Upper lobe of right lung (tissue), 1 donor: ENCODE results near the gene SPTSSB. TPM values are rescaled to one million over a fixed set of nuclear protein-coding genes. Genes with fewer than 3 reads are reported as not detected.

ENCODE experiments used
- ATAC-seq: fragments of 200-7000 bp; cut with Tn5 transposase; one replicate; pipeline ENCODE4 v1.9.1; 2020; ENCODE audit warnings: mild to moderate bottlenecking, moderate library complexity
- DNase-seq: peaks from one replicate; pipeline ENCODE4 v3.0.0-alpha.2; 2020
- H3K27ac ChIP-seq: fragments of 200-600 bp; one replicate; pipeline ENCODE4 v1.8.0; 2022
- H3K27me3 ChIP-seq: fragments of 200-600 bp; one replicate; pipeline ENCODE4 v1.8.0; 2022; ENCODE audit warnings: mild to moderate bottlenecking
- H3K36me3 ChIP-seq: fragments of 200-600 bp; one replicate; pipeline ENCODE4 v1.8.0; 2022
- H3K4me1 ChIP-seq: fragments of 200-600 bp; one replicate; pipeline ENCODE4 v1.8.0; 2022
- H3K4me3 ChIP-seq: fragments of 200-600 bp; one replicate; pipeline ENCODE4 v1.8.0; 2022; ENCODE audit warnings: mild to moderate bottlenecking
- H3K9me3 ChIP-seq: fragments of 200-600 bp; one replicate; pipeline ENCODE4 v1.8.0; 2022
- intact Hi-C: fragments of 100-400 bp; cut with DNase I; formaldehyde crosslinking; loops from one replicate; pipeline ENCODE4 v1.11.0; 2022
- total RNA-seq: library from RNA; stranded (reverse); fragmentation: NEBNext Ultra II Directional; extraction: Animal tissue kit (Norgen Biotek cat#: 25700); gene quantifications from one replicate; pipeline ENCODE4 v1.2.1, GENCODE V29; 2021
- TF ChIP-seq, protein P1 (sequence below): fragments of 200-600 bp; IDR thresholded peaks from one replicate; pipeline ENCODE4 v1.8.0; 2022; ENCODE audit warnings: antibody characterized with exemption
- donor health status: DM: no; HTN: yes; CAD: no; lungs with severe emphysema.

The SPTSSB gene
- total RNA-seq, 1 donor from 2014 or later = not detected

DNA sequence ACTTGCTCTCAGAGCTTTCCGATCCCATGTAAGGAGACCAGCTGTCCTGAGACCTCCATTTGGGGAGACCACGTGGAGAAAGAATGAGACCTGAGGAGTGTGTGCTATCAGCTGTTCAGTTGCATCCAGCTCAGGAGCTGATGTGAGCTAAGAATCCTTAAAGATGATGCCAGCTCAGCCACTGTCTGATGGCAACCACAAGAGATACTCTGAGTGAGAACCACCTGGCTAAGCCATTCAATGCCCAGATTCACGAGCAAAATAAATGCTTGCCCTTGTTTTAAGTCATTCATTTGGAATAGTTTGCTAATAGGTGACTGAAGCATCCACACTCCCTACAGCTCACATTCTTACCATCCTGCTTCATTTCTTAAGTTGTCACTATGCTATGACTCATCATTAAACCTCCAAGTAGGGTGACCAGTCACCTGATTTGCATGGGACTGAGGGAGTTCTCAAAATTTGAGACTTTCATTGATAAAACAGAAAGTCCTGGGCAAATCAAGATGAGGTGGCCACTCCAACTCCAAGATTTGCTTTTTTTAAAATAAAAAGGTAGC, 56.4 kb downstream of the SPTSSB start:
- intact Hi-C loops = no loop called here
- Histone ChIP-seq H3K36me3 (no peaks in the 10 kb centered on the region), H3K4me1 (no peaks in the 10 kb centered on the region), H3K9me3 (no peaks in the 10 kb centered on the region), H3K4me3 (no peak overlapping the region), H3K27me3 (no peaks in the 10 kb centered on the region), H3K27ac (no peak overlapping the region)
- DNase-seq (no peak), ATAC-seq (peak; percentile 42)
- TF ChIP-seq, protein P1, sequence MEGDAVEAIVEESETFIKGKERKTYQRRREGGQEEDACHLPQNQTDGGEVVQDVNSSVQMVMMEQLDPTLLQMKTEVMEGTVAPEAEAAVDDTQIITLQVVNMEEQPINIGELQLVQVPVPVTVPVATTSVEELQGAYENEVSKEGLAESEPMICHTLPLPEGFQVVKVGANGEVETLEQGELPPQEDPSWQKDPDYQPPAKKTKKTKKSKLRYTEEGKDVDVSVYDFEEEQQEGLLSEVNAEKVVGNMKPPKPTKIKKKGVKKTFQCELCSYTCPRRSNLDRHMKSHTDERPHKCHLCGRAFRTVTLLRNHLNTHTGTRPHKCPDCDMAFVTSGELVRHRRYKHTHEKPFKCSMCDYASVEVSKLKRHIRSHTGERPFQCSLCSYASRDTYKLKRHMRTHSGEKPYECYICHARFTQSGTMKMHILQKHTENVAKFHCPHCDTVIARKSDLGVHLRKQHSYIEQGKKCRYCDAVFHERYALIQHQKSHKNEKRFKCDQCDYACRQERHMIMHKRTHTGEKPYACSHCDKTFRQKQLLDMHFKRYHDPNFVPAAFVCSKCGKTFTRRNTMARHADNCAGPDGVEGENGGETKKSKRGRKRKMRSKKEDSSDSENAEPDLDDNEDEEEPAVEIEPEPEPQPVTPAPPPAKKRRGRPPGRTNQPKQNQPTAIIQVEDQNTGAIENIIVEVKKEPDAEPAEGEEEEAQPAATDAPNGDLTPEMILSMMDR = no peak

- Histone ChIP-seq H3K4me3 (no peak overlapping the region), H3K27ac (no peak overlapping the region), H3K36me3 (no peaks in the 10 kb centered on the region), H3K27me3 (no peaks in the 10 kb centered on the region), H3K9me3 (peaks cover 7% of the 10 kb centered on the region), H3K4me1 (no peaks in the 10 kb centered on the region)
- intact Hi-C loops = no loop called here
- ATAC-seq (peak; percentile 40), DNase-seq (no peak)
- TF ChIP-seq, protein P1 = no peak
Measured at GRCh38 chr3:161310649-161311423, 60.5 kb downstream of the SPTSSB start.

DNA sequence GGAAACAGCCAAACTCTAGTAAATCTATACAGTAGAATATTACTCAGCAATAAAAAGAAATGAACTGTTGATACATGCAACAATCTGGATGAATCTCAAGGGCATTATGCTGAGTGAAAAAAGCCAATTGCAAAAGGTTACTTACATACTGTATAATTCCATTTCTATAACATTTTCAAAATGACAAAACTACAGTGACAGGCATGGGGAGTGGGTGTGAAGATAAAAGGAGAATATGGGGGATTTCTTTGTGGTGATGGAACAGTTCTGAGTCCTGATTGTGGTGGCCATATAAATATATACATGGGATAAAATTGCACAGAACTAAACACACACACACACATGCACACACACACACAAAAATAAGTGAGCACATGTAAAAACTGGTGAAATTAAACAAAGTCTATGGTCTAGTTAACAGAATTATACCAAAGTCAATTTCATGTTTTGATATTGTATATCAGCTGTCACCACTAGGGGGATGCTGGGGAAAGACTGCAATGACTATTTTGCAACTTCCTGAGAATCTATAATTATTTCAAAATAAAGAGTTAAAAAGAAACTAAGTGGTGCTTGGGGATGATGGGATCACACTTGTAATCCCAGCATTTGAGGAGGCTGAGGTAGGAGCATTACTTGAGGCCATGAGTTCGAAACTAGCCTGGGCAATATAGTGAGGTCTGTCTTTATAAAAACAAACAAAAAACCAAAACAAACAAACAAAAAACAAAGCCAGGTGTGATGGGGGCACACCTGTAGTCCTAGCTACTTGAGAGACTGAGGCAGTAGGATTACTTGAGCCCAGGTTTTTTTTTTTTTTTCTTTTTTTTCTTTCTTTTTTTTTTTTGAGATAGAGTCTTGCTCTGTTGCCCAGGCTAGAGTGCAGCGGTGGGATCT, 66.0 kb downstream of the SPTSSB start:
- Histone ChIP-seq H3K36me3 (no peaks in the 10 kb centered on the region), H3K4me3 (no peak overlapping the region), H3K9me3 (peaks cover 7% of the 10 kb centered on the region), H3K4me1 (no peaks in the 10 kb centered on the region), H3K27me3 (no peaks in the 10 kb centered on the region), H3K27ac (no peak overlapping the region)
- ATAC-seq (peak; percentile 49), DNase-seq (no peak)
- intact Hi-C loops = no loop called here
- TF ChIP-seq, protein P1 = peak; percentile 61

DNA sequence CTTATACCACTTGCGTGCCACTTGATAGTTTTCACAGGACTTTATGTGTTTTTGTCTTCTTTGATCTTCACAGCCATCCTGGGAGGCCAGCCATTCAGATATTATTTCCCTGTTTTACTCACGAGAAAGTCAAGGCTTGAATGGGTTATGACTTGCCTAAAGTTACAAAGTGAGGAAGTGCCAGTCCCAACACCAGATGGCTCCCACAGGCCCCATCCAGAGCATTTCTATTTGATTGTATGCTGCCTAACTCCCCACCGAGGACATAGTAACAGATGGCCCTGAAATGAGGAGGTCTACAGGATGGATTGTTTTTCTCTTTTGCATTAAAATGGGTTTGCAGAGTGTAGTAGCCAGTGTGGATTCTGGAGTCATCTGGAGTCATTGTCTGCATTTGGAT, 74.5 kb downstream of the SPTSSB start:
- Histone ChIP-seq H3K4me3 (no peak overlapping the region), H3K4me1 (no peaks in the 10 kb centered on the region), H3K36me3 (no peaks in the 10 kb centered on the region), H3K27me3 (no peaks in the 10 kb centered on the region), H3K27ac (no peak overlapping the region), H3K9me3 (peaks cover 4% of the 10 kb centered on the region)
- TF ChIP-seq, protein P1 = no peak
- DNase-seq (no peak), ATAC-seq (no peak)
- intact Hi-C loops = no loop called here

- intact Hi-C loops = no loop called here
- TF ChIP-seq, protein P1 = no peak
- Histone ChIP-seq H3K4me1 (no peaks in the 10 kb centered on the region), H3K36me3 (no peaks in the 10 kb centered on the region), H3K27ac (no peak overlapping the region), H3K9me3 (peaks cover 4% of the 10 kb centered on the region), H3K27me3 (no peaks in the 10 kb centered on the region), H3K4me3 (no peak overlapping the region)
- ATAC-seq (peak; percentile 60), DNase-seq (no peak)
Measured at GRCh38 chr3:161295325-161295724, 76.0 kb downstream of the SPTSSB start.

Other genes with a start within 250 kb of the SPTSSB start
- 40.9 TPM for gene NMD3, start 150.2 kb downstream of the SPTSSB start, total RNA-seq
- not detected for gene OTOL1, start 125.3 kb upstream of the SPTSSB start, total RNA-seq